Calu3 (cell line): ENCODE measurements around the gene SPSB4. TPM values are rescaled to one million over a fixed set of nuclear protein-coding genes. Genes with fewer than 3 reads are reported as not detected.

Source experiments
- BruUV-seq: library from RNA; stranded (reverse); fragments of 400-500 nt; replicated peaks from 2 replicates; lab custom pipeline; 2021; lab: Mats Ljungman, UMichigan
- CTCF ChIA-PET: fragments of 300-600 bp; sonication (Branson Sonifier 250); formaldehyde crosslinking; loops from one replicate; lab custom pipeline; 2022; ENCODE audit warnings: antibody characterized with exemption; lab: Charles Lee
- DNase-seq: peaks from one replicate; pipeline ENCODE4 v3.0.0; 2022
- H3K27ac Mint-ChIP-seq: one replicate; pipeline ENCODE4 v1.8.0; 2022; ENCODE audit warnings: mixed read lengths; ENCODE audit not compliant: unreplicated experiment
- H3K27me3 Mint-ChIP-seq: one replicate; pipeline ENCODE4 v1.8.0; 2022; ENCODE audit warnings: mixed read lengths; ENCODE audit not compliant: unreplicated experiment
- H3K36me3 Mint-ChIP-seq: one replicate; pipeline ENCODE4 v1.8.0; 2022; ENCODE audit warnings: mild to moderate bottlenecking, moderate library complexity, mixed read lengths; ENCODE audit not compliant: insufficient read depth, unreplicated experiment
- H3K4me1 Mint-ChIP-seq: one replicate; pipeline ENCODE4 v1.8.0; 2022; ENCODE audit warnings: mild to moderate bottlenecking, low read depth, mixed read lengths; ENCODE audit not compliant: unreplicated experiment
- H3K4me3 Mint-ChIP-seq: one replicate; pipeline ENCODE4 v1.8.0; 2022; ENCODE audit warnings: mild to moderate bottlenecking, low read depth, moderate library complexity, mixed read lengths; ENCODE audit not compliant: unreplicated experiment
- H3K9me3 Mint-ChIP-seq: one replicate; pipeline ENCODE4 v1.8.0; 2022; ENCODE audit warnings: low read depth, mixed read lengths; ENCODE audit not compliant: unreplicated experiment
- intact Hi-C: fragments of 100-400 bp; cut with micrococcal nuclease; formaldehyde crosslinking; loops from one replicate; pipeline ENCODE4 v1.10.0; 2022; ENCODE audit not compliant: unreplicated experiment
- total RNA-seq: library from RNA; stranded (reverse); gene quantifications from 2 replicates; pipeline ENCODE4 v1.2.3, GENCODE V29; 2022
- TF ChIP-seq, protein P1 (sequence below): fragments of 200-600 bp; IDR thresholded peaks from one replicate; pipeline ENCODE4 v1.8.0; 2022; ENCODE audit warnings: antibody characterized with exemption; ENCODE audit not compliant: unreplicated experiment

The SPSB4 gene
- total RNA-seq, 1 experiment from 2014 or later: not detected

DNA sequence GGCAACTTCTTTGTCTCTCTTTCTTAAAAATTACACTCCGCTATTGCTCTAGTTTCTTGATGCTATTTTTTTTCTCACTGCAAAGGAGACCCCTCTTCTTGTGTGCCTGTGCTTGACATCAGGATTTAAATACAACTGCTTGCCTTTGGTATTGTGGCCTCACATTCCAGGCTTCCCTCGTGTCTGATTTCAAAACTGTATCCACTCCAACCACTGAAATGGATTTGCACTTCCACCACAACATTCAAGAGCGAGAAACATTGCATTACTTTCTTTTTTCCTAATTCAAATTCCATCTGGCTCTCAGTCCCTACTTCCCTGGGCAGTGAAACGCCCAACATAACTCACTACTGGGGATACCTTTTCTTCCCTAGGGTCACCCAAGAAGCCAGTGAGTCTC, 130.0 kb downstream of the SPSB4 start:
- CTCF ChIA-PET: interaction anchor here (1.4 kb wide), 1 partner anchor 11 kb away, joined by 3 read pairs; no protein-coding TSS in a partner anchor

DNA sequence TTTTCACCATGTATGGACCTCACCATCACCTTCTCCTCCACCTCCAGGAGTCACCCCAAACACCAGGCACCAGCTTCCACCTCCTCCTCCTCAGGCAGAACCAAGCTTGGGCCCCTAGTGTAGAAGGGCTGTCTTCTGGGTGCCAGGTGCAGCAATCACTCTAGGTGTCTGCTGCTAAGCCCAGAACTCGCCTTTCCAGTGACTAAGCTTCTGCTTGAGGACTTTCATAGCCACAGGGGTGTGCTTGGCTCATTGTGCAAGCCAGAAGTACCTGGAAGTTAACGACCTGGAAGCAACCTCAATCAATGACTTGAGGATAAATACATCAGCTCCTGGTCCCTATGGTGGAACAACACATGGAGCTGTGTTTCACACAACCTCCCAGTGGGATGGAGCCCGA, 130.7 kb downstream of the SPSB4 start:
- Mint-ChIP-seq H3K9me3 (no peaks in the 10 kb centered on the region), H3K27me3 (peaks cover 72% of the 10 kb centered on the region), H3K36me3 (no peaks in the 10 kb centered on the region), H3K4me3 (no peak overlapping the region), H3K4me1 (no peaks in the 10 kb centered on the region), H3K27ac (no peak overlapping the region)
- CTCF ChIA-PET: interaction anchor here (0.8 to 1.4 kb wide), 2 partner anchors 10 to 308 kb away, joined by 3 to 4 read pairs; no protein-coding TSS in a partner anchor
- BruUV-seq: no TSS peak
- TF ChIP-seq, protein P1, sequence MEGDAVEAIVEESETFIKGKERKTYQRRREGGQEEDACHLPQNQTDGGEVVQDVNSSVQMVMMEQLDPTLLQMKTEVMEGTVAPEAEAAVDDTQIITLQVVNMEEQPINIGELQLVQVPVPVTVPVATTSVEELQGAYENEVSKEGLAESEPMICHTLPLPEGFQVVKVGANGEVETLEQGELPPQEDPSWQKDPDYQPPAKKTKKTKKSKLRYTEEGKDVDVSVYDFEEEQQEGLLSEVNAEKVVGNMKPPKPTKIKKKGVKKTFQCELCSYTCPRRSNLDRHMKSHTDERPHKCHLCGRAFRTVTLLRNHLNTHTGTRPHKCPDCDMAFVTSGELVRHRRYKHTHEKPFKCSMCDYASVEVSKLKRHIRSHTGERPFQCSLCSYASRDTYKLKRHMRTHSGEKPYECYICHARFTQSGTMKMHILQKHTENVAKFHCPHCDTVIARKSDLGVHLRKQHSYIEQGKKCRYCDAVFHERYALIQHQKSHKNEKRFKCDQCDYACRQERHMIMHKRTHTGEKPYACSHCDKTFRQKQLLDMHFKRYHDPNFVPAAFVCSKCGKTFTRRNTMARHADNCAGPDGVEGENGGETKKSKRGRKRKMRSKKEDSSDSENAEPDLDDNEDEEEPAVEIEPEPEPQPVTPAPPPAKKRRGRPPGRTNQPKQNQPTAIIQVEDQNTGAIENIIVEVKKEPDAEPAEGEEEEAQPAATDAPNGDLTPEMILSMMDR: no peak
- intact Hi-C loops: no loop called here
- no peak for DNase-seq

More for the DNA sequence above, 130.0 kb downstream of the SPSB4 start:
- Mint-ChIP-seq H3K9me3 (no peaks in the 10 kb centered on the region), H3K27ac (no peak overlapping the region), H3K27me3 (peaks cover 72% of the 10 kb centered on the region), H3K4me3 (no peak overlapping the region), H3K36me3 (no peaks in the 10 kb centered on the region), H3K4me1 (no peaks in the 10 kb centered on the region)
- intact Hi-C loops: no loop called here
- BruUV-seq: no TSS peak
- TF ChIP-seq, protein P1: no peak
- DNase-seq: no peak

DNA sequence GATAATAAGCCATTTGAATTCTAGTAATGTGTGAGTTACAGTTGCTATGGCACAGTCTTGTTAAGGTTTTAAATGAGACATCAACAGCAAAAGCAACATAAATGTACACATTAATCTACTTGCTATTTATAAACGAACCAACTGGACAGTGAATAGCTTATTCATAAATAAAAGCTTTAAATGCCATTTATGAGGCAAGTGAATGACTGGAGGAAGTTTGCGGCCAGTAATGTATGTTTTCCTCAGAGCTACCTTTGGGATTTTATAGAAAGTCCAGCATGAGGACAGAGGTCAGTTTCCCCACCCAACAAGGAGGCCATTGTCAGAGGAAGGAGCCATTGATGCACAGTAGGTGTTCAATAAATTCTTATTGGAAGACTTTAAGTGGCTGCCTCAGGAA, 132.5 kb downstream of the SPSB4 start:
- Mint-ChIP-seq H3K36me3 (no peaks in the 10 kb centered on the region), H3K27me3 (peaks cover 77% of the 10 kb centered on the region), H3K4me1 (no peaks in the 10 kb centered on the region), H3K9me3 (no peaks in the 10 kb centered on the region), H3K4me3 (no peak overlapping the region), H3K27ac (no peak overlapping the region)
- DNase-seq: no peak
- TF ChIP-seq, protein P1: no peak
- no TSS peak for BruUV-seq
- intact Hi-C loops: no loop called here
- CTCF ChIA-PET: interaction anchor here (1.3 kb wide), 1 partner anchor 9 kb away, joined by 5 read pairs; no protein-coding TSS in a partner anchor

DNA sequence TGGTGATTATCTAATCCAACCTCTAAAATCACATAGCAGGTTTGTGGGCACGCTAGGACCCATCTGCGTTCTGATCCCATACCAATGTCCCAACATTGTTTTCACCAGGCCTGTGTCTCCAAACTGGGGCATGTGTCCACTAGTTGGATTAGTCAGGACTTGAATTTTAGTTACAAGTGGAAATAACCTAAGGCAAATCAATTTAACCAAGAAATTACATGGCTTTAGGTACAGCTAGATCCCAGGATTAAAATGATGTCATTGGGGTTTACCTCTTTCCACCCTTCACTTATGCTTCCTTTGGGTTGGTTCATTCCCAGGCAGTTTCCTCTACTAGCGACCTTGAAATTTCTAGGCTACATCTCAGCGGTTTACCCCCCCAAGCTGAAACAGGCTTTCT, 133.3 kb downstream of the SPSB4 start:
- DNase-seq: no peak
- no TSS peak for BruUV-seq
- intact Hi-C loops: no loop called here

More for the DNA sequence above, 133.3 kb downstream of the SPSB4 start:
- Mint-ChIP-seq H3K4me3 (no peak overlapping the region), H3K27ac (no peak overlapping the region), H3K27me3 (peaks cover 80% of the 10 kb centered on the region), H3K9me3 (no peaks in the 10 kb centered on the region), H3K4me1 (no peaks in the 10 kb centered on the region), H3K36me3 (no peaks in the 10 kb centered on the region)
- TF ChIP-seq, protein P1: no peak
- CTCF ChIA-PET: interaction anchor here (0.7 to 1.3 kb wide), 2 partner anchors 8 to 1750 kb away, joined by 5 read pairs; no protein-coding TSS in a partner anchor
